ENCODE measurements around the gene ARHGEF4. TPM values are rescaled to one million over a fixed set of nuclear protein-coding genes. Genes with fewer than 3 reads are reported as not detected.
A peak's percentile ranks its signal among the peaks of the same experiment; 100 is the strongest.

ARHGEF4 gene
- total and polyA plus RNA-seq, 2 donors from 2014 or later: 0.90 to 0.94 TPM

GRCh38 chr2:130848526-130849210 is 12.0 kb downstream of the ARHGEF4 start:
- H3K9ac ChIP-seq (ENCODE audit: low read length in 3 of 3): no peak overlapping the region
- H3K36me3 ChIP-seq (ENCODE audit: control insufficient read depth in 2 of 3, insufficient read depth in 3 of 3, low read length in 3 of 3): no peaks in the 10 kb centered on the region
- no peaks in the 10 kb centered on the region for H3K4me1 ChIP-seq (ENCODE audit: control insufficient read depth in 2 of 3, insufficient read depth in 2 of 3, low read depth in 1 of 3, low read length in 3 of 3)
- H3K27ac ChIP-seq (ENCODE audit: low read depth in 2 of 2, low read length in 2 of 2): no peak overlapping the region
- DNase-seq (peak in 1 of 5 donors; percentile 58), FAIRE-seq (no peak)
- intact Hi-C loops (cut with DNase I): no loop called here
- no peak for TF ChIP-seq CTCF (IDR thresholded peaks at IDR 0.05; ENCODE audit: borderline replicate concordance, extremely low read depth, insufficient read depth)
- no peak overlapping the region for H3K4me3 ChIP-seq (ENCODE audit: low read length in 3 of 3)
- H3K9me3 ChIP-seq (ENCODE audit: control insufficient read depth in 2 of 3, insufficient read depth in 1 of 3, low read length in 3 of 3): no peaks in the 10 kb centered on the region
- H3K27me3 ChIP-seq (ENCODE audit: control insufficient read depth, insufficient read depth, low read length): no peaks in the 10 kb centered on the region

- H3K4me3 ChIP-seq (ENCODE audit: low read length in 3 of 3): no peak overlapping the region
- DNase-seq (peak in 1 of 5 donors; percentile 52), FAIRE-seq (no peak)
- H3K27me3 ChIP-seq (ENCODE audit: control insufficient read depth, insufficient read depth, low read length): no peaks in the 10 kb centered on the region
- TF ChIP-seq CTCF (IDR thresholded peaks at IDR 0.05; ENCODE audit: borderline replicate concordance, extremely low read depth, insufficient read depth): no peak
- no peak overlapping the region for H3K27ac ChIP-seq (ENCODE audit: low read depth in 2 of 2, low read length in 2 of 2)
- intact Hi-C loops (cut with DNase I): no loop called here
- H3K4me1 ChIP-seq (ENCODE audit: control insufficient read depth in 2 of 3, insufficient read depth in 2 of 3, low read depth in 1 of 3, low read length in 3 of 3): no peaks in the 10 kb centered on the region
- H3K36me3 ChIP-seq (ENCODE audit: control insufficient read depth in 2 of 3, insufficient read depth in 3 of 3, low read length in 3 of 3): no peaks in the 10 kb centered on the region
- H3K9me3 ChIP-seq (ENCODE audit: control insufficient read depth in 2 of 3, insufficient read depth in 1 of 3, low read length in 3 of 3): no peaks in the 10 kb centered on the region
- H3K9ac ChIP-seq (ENCODE audit: low read length in 3 of 3): no peak overlapping the region
Observed at GRCh38 chr2:130849896-130850787, 13.4 kb downstream of the ARHGEF4 start.

- intact Hi-C loops (cut with DNase I): no loop called here
- no peaks in the 10 kb centered on the region for H3K4me1 ChIP-seq (ENCODE audit: control insufficient read depth in 2 of 3, insufficient read depth in 2 of 3, low read depth in 1 of 3, low read length in 3 of 3)
- TF ChIP-seq CTCF (IDR thresholded peaks at IDR 0.05; ENCODE audit: borderline replicate concordance, extremely low read depth, insufficient read depth): no peak
- H3K9ac ChIP-seq (ENCODE audit: low read length in 3 of 3): no peak overlapping the region
- H3K27me3 ChIP-seq (ENCODE audit: control insufficient read depth, insufficient read depth, low read length): no peaks in the 10 kb centered on the region
- H3K4me3 ChIP-seq (ENCODE audit: low read length in 3 of 3): no peak overlapping the region
- DNase-seq: peak in 1 of 5 donors; percentile 43
- no peak overlapping the region for H3K27ac ChIP-seq (ENCODE audit: low read depth in 2 of 2, low read length in 2 of 2)
- H3K9me3 ChIP-seq (ENCODE audit: control insufficient read depth in 2 of 3, insufficient read depth in 1 of 3, low read length in 3 of 3): no peaks in the 10 kb centered on the region
- no peaks in the 10 kb centered on the region for H3K36me3 ChIP-seq (ENCODE audit: control insufficient read depth in 2 of 3, insufficient read depth in 3 of 3, low read length in 3 of 3)
- no peak for FAIRE-seq
Observed at GRCh38 chr2:130850788-130851623, 14.3 kb downstream of the ARHGEF4 start.

Measured in kidney (tissue), 14 donors.